ENCODE data around the gene CPSF3. TPM values are rescaled to one million over a fixed set of nuclear protein-coding genes. Genes with fewer than 3 reads are reported as not detected.
A peak's percentile ranks its signal among the peaks of the same experiment; 100 is the strongest.

CPSF3 gene
- polyA plus RNA-seq, 2 of the 4 experiments (the other 2 are of a cell fraction) = 63.4 to 77.2 TPM

GRCh38 chr2:9434489-9434888 lies 11.0 kb downstream of the CPSF3 start:
- WGBS (ENCODE audit: missing lambda C conversion rate) = 57% methylated on average over 2 of the region's 2 CpGs
- Histone ChIP-seq H3K4me1 (peaks cover 5% of the 10 kb centered on the region; the same call in 1 of the 3 replicates), H3K9me3 (no peaks in the 10 kb centered on the region), H3K27ac (no peak overlapping the region), H3K4me2 (no peak overlapping the region), H3K4me3 (no peak overlapping the region)
- DNase-seq (ENCODE audit: low read depth in 1 of 2, low spot score in 1 of 2) (no peak), ATAC-seq (no peak; a peak in 3 of 6 replicates), FAIRE-seq (no peak)
- ChIA-PET CTCF (interaction anchor here (0.6 to 2.6 kb wide), 5 partner anchors 13 to 293 kb away, joined by 3 to 9 read pairs (median 4); no protein-coding TSS in a partner anchor), POLR2A (interaction anchor here (1.4 kb wide), 1 partner anchor 11 kb away, joined by 4 read pairs; the partner anchor contains the start of genes CPSF3 and ITGB1BP1)
- TF ChIP-seq HDAC2 (IDR thresholded peaks at IDR 0.05) = no peak

- TF ChIP-seq E2F6 (IDR thresholded peaks at IDR 0.05; ENCODE audit: borderline replicate concordance, low read depth) (no peak), POLR2A (IDR thresholded peaks at IDR 0.05; ENCODE audit: low read length) (no peak), FOSL2 (IDR thresholded peaks at IDR 0.05) (no peak), FOSL2 (CRISPR knock-in tag; IDR thresholded peaks at IDR 0.05) (peak; percentile 44)
- Histone ChIP-seq H3K4me1 (peaks cover 6% of the 10 kb centered on the region; the same call in 1 of the 3 replicates), H3K27ac (no peak overlapping the region), H3K4me3 (no peak overlapping the region), H3K4me2 (no peak overlapping the region), H3K9me3 (no peaks in the 10 kb centered on the region)
- POLR2A ChIA-PET = no interaction called here
- ATAC-seq (no peak), FAIRE-seq (no peak), DNase-seq (ENCODE audit: low read depth in 1 of 2, low spot score in 1 of 2) (no peak)
- CTCF ChIA-PET = interaction anchor here (1.1 kb wide), 1 partner anchor 16 kb away, joined by 4 read pairs; no protein-coding TSS in a partner anchor
- WGBS (ENCODE audit: missing lambda C conversion rate) = 92% methylated on average over 1 of the region's 1 CpG
Measured at GRCh38 chr2:9439536-9439935, 16.1 kb downstream of the CPSF3 start.

GRCh38 chr2:9440058-9440727 lies 16.7 kb downstream of the CPSF3 start:
- H3K4me3 ChIP-seq = no peak overlapping the region
- ATAC-seq (peak in 1 of 2 experiments; percentile 35; a peak in 1 of 6 replicates), FAIRE-seq (no peak), DNase-seq (ENCODE audit: low read depth in 1 of 2, low spot score in 1 of 2) (no peak)
- no peak for TF ChIP-seq RFX5 (IDR thresholded peaks at IDR 0.05)
- no peak for TF ChIP-seq RNF2 (IDR thresholded peaks at IDR 0.05; ENCODE audit: borderline replicate concordance, low read depth)
- no peak for TF ChIP-seq E2F6 (IDR thresholded peaks at IDR 0.05; ENCODE audit: borderline replicate concordance, low read depth)
- no peak for TF ChIP-seq MAFK (IDR thresholded peaks at IDR 0.05; ENCODE audit: partially characterized antibody)
- TF ChIP-seq POLR2AphosphoS2 (conservative IDR thresholded peaks at IDR 0.05; ENCODE audit: low read length) = no peak
- no peak for TF ChIP-seq NPAS2 (CRISPR knock-in tag; IDR thresholded peaks at IDR 0.05; ENCODE audit: borderline replicate concordance)
- no peak for TF ChIP-seq MAZ (IDR thresholded peaks at IDR 0.05; ENCODE audit: borderline replicate concordance, low read depth, low read length)
- TF ChIP-seq HOXB13 (CRISPR knock-in tag; IDR thresholded peaks at IDR 0.05; ENCODE audit: low read depth) = no peak
- no peak for TF ChIP-seq ELK1 (IDR thresholded peaks at IDR 0.05; ENCODE audit: low read depth, low read length)
- TF ChIP-seq ZSCAN20 (CRISPR knock-in tag; IDR thresholded peaks at IDR 0.05) = no peak
- no peak for TF ChIP-seq CHD4 (IDR thresholded peaks at IDR 0.05; ENCODE audit: borderline replicate concordance)
- TF ChIP-seq SMC3 (IDR thresholded peaks at IDR 0.05) = no peak
- TF ChIP-seq EP300 (IDR thresholded peaks at IDR 0.05) = no peak
- TF ChIP-seq TP53 (CRISPR knock-in tag; IDR thresholded peaks at IDR 0.05) = no peak
- no peak for TF ChIP-seq SREBF2 (IDR thresholded peaks at IDR 0.05)
- no peak for TF ChIP-seq MAX (IDR thresholded peaks at IDR 0.05)
- ChIA-PET POLR2A (no interaction called here), CTCF (no interaction called here)
- H3K27ac ChIP-seq = no peak overlapping the region
- H3K9me3 ChIP-seq = no peaks in the 10 kb centered on the region
- H3K4me1 ChIP-seq = peaks cover 6% of the 10 kb centered on the region; the same call in 1 of the 3 replicates
- no peak overlapping the region for H3K4me2 ChIP-seq
- WGBS (ENCODE audit: missing lambda C conversion rate) = 95% methylated on average over 1 of the region's 1 CpG

Data from A549 (cell line).